ENCODE data around the gene CCKAR. TPM values are rescaled to one million over a fixed set of nuclear protein-coding genes. Genes with fewer than 3 reads are reported as not detected.

Gene CCKAR
- total and polyA plus RNA-seq, 2 of the 8 experiments (the other 6 are each of a cell fraction or from before 2014, with no cell fraction given), result not detected

- TF ChIP-seq SIRT6 (IDR thresholded peaks at IDR 0.05; ENCODE audit: low read length) (no peak), CHD1 (IDR thresholded peaks at IDR 0.05; ENCODE audit: low read depth, low read length) (no peak)
Measured at GRCh38 chr4:26468977-26469376, 21.3 kb downstream of the CCKAR start (continued).
